GM06990 (cell line): ENCODE results near the gene ZNF407.

Experiments used
- DNase-seq: peaks from one replicate; pipeline ENCODE4 v3.0.0-alpha.2; 2011; ENCODE audit not compliant: insufficient read length; ENCODE audit errors: extremely low read depth
- H3K27me3 ChIP-seq: replicated peaks from 2 replicates; pipeline ENCODE4 v1.6.0; 2011; ENCODE audit warnings: low read length; ENCODE audit not compliant: control insufficient read depth, insufficient read depth
- H3K36me3 ChIP-seq: 2 replicates; pipeline ENCODE4 v1.5.1; 2011; ENCODE audit warnings: low read length; ENCODE audit not compliant: control insufficient read depth, insufficient read depth
- H3K4me3 ChIP-seq: replicated peaks from 2 replicates; pipeline ENCODE4 v1.5.1; 2011; ENCODE audit warnings: low read depth, mild to moderate bottlenecking, control low read depth, low read length
- TF ChIP-seq, protein P1 (sequence below): IDR thresholded peaks from 2 replicates; pipeline ENCODE4 v1.5.1; 2011; ENCODE audit warnings: low read length, control low read depth, mild to moderate bottlenecking, inconsistent platforms; ENCODE audit not compliant: insufficient read depth, poor library complexity, severe bottlenecking

ZNF407 gene

GRCh38 chr18:74773171-74773624 lies 175.5 kb downstream of the ZNF407 start:
- H3K27me3 ChIP-seq: no peaks in the 10 kb centered on the region
- DNase-seq: no peak
- TF ChIP-seq, protein P1, sequence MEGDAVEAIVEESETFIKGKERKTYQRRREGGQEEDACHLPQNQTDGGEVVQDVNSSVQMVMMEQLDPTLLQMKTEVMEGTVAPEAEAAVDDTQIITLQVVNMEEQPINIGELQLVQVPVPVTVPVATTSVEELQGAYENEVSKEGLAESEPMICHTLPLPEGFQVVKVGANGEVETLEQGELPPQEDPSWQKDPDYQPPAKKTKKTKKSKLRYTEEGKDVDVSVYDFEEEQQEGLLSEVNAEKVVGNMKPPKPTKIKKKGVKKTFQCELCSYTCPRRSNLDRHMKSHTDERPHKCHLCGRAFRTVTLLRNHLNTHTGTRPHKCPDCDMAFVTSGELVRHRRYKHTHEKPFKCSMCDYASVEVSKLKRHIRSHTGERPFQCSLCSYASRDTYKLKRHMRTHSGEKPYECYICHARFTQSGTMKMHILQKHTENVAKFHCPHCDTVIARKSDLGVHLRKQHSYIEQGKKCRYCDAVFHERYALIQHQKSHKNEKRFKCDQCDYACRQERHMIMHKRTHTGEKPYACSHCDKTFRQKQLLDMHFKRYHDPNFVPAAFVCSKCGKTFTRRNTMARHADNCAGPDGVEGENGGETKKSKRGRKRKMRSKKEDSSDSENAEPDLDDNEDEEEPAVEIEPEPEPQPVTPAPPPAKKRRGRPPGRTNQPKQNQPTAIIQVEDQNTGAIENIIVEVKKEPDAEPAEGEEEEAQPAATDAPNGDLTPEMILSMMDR: no peak
- H3K36me3 ChIP-seq: no peaks in the 10 kb centered on the region
- no peak overlapping the region for H3K4me3 ChIP-seq

DNA sequence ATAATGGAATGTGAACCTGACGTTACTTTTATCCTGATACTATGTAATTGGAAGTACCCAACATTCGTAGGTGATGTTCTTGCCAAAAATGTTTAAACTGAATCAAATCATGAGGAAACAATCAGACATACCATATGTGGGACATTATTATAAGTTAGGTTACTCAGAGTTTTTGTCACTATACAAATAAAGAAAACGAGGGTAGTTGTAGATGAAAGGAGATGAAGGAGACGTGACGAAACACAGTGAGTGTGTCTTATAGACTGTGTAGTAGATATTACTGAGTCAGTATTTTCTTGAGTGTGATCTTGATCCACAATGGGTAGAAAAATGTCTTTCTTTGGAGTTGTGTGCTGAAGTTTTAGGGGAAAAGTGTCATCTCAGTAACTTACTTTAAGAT lies 176.8 kb downstream of the ZNF407 start:
- no peak for DNase-seq
- TF ChIP-seq, protein P1: no peak
- Histone ChIP-seq H3K27me3 (no peaks in the 10 kb centered on the region), H3K4me3 (no peak overlapping the region), H3K36me3 (no peaks in the 10 kb centered on the region)

DNA sequence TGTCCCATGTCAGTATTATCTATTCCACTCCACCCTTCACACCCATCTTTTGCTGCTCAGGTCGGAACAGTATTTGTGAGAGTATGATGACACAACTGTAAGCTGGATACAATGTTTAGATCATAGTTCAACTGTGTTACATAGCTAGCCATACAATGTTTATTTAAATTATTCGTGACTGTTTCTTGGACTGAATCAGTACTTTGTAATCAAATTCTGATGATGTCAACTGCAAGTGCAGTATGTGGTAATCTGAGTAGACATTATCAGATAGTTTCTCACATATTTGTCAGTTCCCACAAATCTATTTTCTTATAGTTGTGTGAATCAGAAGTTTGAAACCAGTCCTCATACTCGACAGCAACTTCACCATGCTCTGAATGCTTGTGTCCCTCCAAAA lies 177.6 kb downstream of the ZNF407 start:
- H3K36me3 ChIP-seq: no peaks in the 10 kb centered on the region
- H3K27me3 ChIP-seq: no peaks in the 10 kb centered on the region
- no peak overlapping the region for H3K4me3 ChIP-seq
- no peak for DNase-seq
- TF ChIP-seq, protein P1: no peak

DNA sequence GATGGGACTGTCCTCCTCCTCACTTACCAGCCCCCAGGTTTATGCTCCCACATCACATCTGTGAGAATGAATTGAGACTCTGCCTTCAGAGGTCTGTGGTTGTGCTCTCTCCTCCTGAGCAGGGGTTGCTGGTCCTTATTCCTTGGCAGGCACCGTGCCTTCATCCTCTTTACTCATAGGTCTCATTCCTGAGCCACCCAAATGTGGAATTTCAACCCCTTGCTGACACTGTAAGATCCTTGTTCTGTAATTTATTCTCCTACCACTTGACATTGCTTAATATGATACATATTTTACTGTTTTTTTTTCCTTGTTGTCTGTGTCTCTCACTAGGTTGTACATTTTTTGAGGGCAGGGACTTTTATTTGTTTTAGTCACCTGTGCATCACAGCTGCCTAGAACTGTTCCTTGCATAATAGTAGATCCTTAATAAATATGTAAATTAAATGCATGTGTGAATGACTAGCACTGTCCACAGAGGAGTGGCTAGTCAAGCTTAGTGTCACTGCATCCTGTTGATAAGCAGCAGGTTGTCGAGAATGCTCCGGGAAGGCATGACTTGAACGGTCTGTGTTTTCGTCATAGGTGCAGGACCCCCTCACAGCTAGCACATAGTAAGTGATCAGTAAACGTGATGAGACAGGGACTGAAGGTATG lies 180.6 kb downstream of the ZNF407 start:
- Histone ChIP-seq H3K36me3 (no peaks in the 10 kb centered on the region), H3K27me3 (no peaks in the 10 kb centered on the region), H3K4me3 (no peak overlapping the region)
- TF ChIP-seq, protein P1: no peak
- no peak for DNase-seq

- TF ChIP-seq, protein P1: no peak
- DNase-seq: no peak
Measured at GRCh38 chr18:74784752-74785151, 187.1 kb downstream of the ZNF407 start.

GRCh38 chr18:74785632-74786031 lies 188.0 kb downstream of the ZNF407 start:
- TF ChIP-seq, protein P1: no peak
- DNase-seq: no peak
- no peaks in the 10 kb centered on the region; the same call in 1 of the 2 replicates for H3K36me3 ChIP-seq
- H3K4me3 ChIP-seq: no peak overlapping the region
- no peaks in the 10 kb centered on the region for H3K27me3 ChIP-seq

More at GRCh38 chr18:74784752-74785151, 187.1 kb downstream of the ZNF407 start:
- H3K36me3 ChIP-seq: no peaks in the 10 kb centered on the region; the same call in 1 of the 2 replicates
- no peak overlapping the region for H3K4me3 ChIP-seq
- H3K27me3 ChIP-seq: no peaks in the 10 kb centered on the region
